Transverse colon (tissue), 4 donors: Measurements from ENCODE around the gene GALNT6. TPM values are rescaled to one million over a fixed set of nuclear protein-coding genes. Genes with fewer than 3 reads are reported as not detected.

ENCODE experiments used
- DNase-seq: peaks from one replicate; pipeline ENCODE4 v3.0.0-alpha.2; 2019
- H3K27ac ChIP-seq, 4 donors: fragments of 200-600 bp; sonication (generic); 2 replicates each; pipeline ENCODE4 v1.5.1; 2016 to 2018; ENCODE audit warnings: inconsistent platforms in 4 of 4
- H3K27me3 ChIP-seq: fragments of 200-600 bp; sonication (generic); 2 replicates; pipeline ENCODE4 v1.5.1; 2017; ENCODE audit warnings: inconsistent platforms
- H3K36me3 ChIP-seq, 4 donors: fragments of 200-600 bp; sonication (generic); 2 replicates each; pipeline ENCODE4 v1.5.1; 2017 to 2019; ENCODE audit warnings: inconsistent platforms in 4 of 4
- H3K4me1 ChIP-seq, 4 donors: fragments of 200-600 bp; sonication (generic); 2 replicates each; pipeline ENCODE4 v1.5.1; 2017 to 2020; ENCODE audit warnings: inconsistent platforms in 4 of 4
- H3K4me3 ChIP-seq, 4 donors: fragments of 200-600 bp; sonication (generic); 1 replicate in 1 of 4; 2 replicates in 3 of 4; pipeline versions ENCODE4 v1.5.1 to v1.6.1; 2017 to 2019; ENCODE audit warnings: inconsistent platforms in 4 of 4
- H3K9me3 ChIP-seq, 2 donors: fragments of 200-600 bp; sonication (generic); 2 replicates each; pipeline ENCODE4 v1.5.1; 2017 to 2019; ENCODE audit warnings: inconsistent platforms in 2 of 2
- CTCF ChIP-seq, 5 experiments: fragments of 200-600 bp in 3 of 5; fragments of 450-650 bp in 2 of 5; sonication (generic) in 3 of 5; IDR thresholded peaks; 1 replicate in 2 of 5; 2 replicates in 3 of 5; pipeline ENCODE4 v1.5.1; 2016 to 2017; ENCODE audit warnings: antibody characterized with exemption in 5 of 5, inconsistent platforms in 3 of 5, mild to moderate bottlenecking in 2 of 5, moderate library complexity in 1 of 5
- EP300 ChIP-seq: sonication (generic); formaldehyde crosslinking; IDR thresholded peaks from one replicate; pipeline ENCODE4 v1.6.1; 2017; ENCODE audit warnings: antibody characterized with exemption, low read depth
- POLR2A ChIP-seq: fragments of 450-650 bp; IDR thresholded peaks from one replicate; pipeline ENCODE4 v1.6.1; 2016; ENCODE audit warnings: antibody characterized with exemption, mild to moderate bottlenecking, moderate library complexity
- POLR2AphosphoS5 ChIP-seq, 3 donors: sonication (generic); formaldehyde crosslinking; IDR thresholded peaks; one replicate each; pipeline ENCODE4 v1.6.1; 2016; ENCODE audit warnings: antibody characterized with exemption in 3 of 3
- WGBS, 2 donors: methylation state at CpG; one replicate each; pipeline ENCODE4 v1.1.5; 2018; ENCODE audit warnings: low coverage in 1 of 2; 5-methylcytosine and 5-hydroxymethylcytosine counted together
- in situ Hi-C, 4 donors: fragments of 200-750 bp; cut with MboI; loops; one replicate each; pipeline versions ENCODE4 v1.15.0 to v1.15.1; 2017; ENCODE audit warnings: low sequenced_read_pairs in 3 of 4, low pct_ligation_motif_present in 1 of 4, low pct_unique_long_range_greater_than_20kb in 1 of 4
- intact Hi-C: fragments of 100-400 bp; cut with DNase I; formaldehyde crosslinking; loops from one replicate; pipeline ENCODE4 v1.15.1; 2023; ENCODE audit warnings: low total_unique reads
- total RNA-seq, 4 donors: library from RNA; depleted of rRNA; stranded (reverse); fragments of >200 nt; gene quantifications; one replicate each; pipeline ENCODE4 v1.1.0, GENCODE V29; 2016

Gene GALNT6
- total RNA-seq, 4 donors from 2014 or later: 17.5 to 52.7 (median 26.8) TPM

- H3K4me1 ChIP-seq: peaks cover 0 to 6% (median 4%) of the 10 kb centered on the region in 4 donors
- H3K27me3 ChIP-seq: peaks cover 7% of the 10 kb centered on the region
- no peaks in the 10 kb centered on the region for H3K36me3 ChIP-seq
- intact Hi-C loops: loop anchor here (10.0 kb wide), 1 partner anchor 105 kb away; no protein-coding TSS in a partner anchor
- no peak for DNase-seq
- WGBS, 2 donors: 46 to 53% methylated on average over 3 to 11 of the region's 11 CpGs
- H3K27ac ChIP-seq: no peak overlapping the region
- in situ Hi-C loops: loop anchor here in 3 of 4 donors (5.0 to 10.0 kb wide), 4 partner anchors 105 to 405 kb away; a partner anchor contains a TSS
- H3K4me3 ChIP-seq: no peak overlapping the region
- no peaks in the 10 kb centered on the region for H3K9me3 ChIP-seq
- no peak for TF ChIP-seq POLR2A
- no peak for TF ChIP-seq POLR2AphosphoS5 (IDR thresholded peaks at IDR 0.05)
- TF ChIP-seq EP300: no peak
- TF ChIP-seq CTCF (IDR thresholded peaks at IDR 0.05): no peak
These were observed 28.4 kb upstream of the GALNT6 start for GRCh38 chr12:51419425-51420193.

GRCh38 chr12:51417826-51418225 lies 26.6 kb upstream of the GALNT6 start:
- TF ChIP-seq POLR2AphosphoS5 (IDR thresholded peaks at IDR 0.05) (no peak), POLR2A (no peak), CTCF (IDR thresholded peaks at IDR 0.05) (no peak), EP300 (no peak)
- H3K27me3 ChIP-seq: no peaks in the 10 kb centered on the region
- no peak for DNase-seq
- WGBS, 2 donors: 75 to 79% methylated on average over 1 to 4 of the region's 4 CpGs
- no peak overlapping the region for H3K27ac ChIP-seq
- no peaks in the 10 kb centered on the region for H3K36me3 ChIP-seq
- H3K4me1 ChIP-seq: no peaks in the 10 kb centered on the region
- in situ Hi-C loops (no loop called here), intact Hi-C loops (no loop called here)
- H3K9me3 ChIP-seq: no peaks in the 10 kb centered on the region
- no peak overlapping the region for H3K4me3 ChIP-seq

GRCh38 chr12:51415931-51416330 lies 24.7 kb upstream of the GALNT6 start:
- Histone ChIP-seq H3K4me1 (no peaks in the 10 kb centered on the region), H3K27ac (no peak overlapping the region), H3K27me3 (no peaks in the 10 kb centered on the region), H3K36me3 (no peaks in the 10 kb centered on the region), H3K9me3 (no peaks in the 10 kb centered on the region), H3K4me3 (no peak overlapping the region)
- no peak for TF ChIP-seq CTCF (IDR thresholded peaks at IDR 0.05)
- TF ChIP-seq EP300: no peak
- TF ChIP-seq POLR2A: no peak
- no peak for TF ChIP-seq POLR2AphosphoS5 (IDR thresholded peaks at IDR 0.05)
- intact Hi-C loops (no loop called here), in situ Hi-C loops (no loop called here)
- 90 to 100% methylated on average over 1 of the region's 1 CpG for WGBS, 2 donors
- DNase-seq: no peak

- H3K27ac ChIP-seq: no peak overlapping the region
- in situ Hi-C loops (no loop called here), intact Hi-C loops (no loop called here)
- no peak overlapping the region for H3K4me3 ChIP-seq
- no peak for DNase-seq
- no peaks in the 10 kb centered on the region for H3K36me3 ChIP-seq
- no peaks in the 10 kb centered on the region for H3K4me1 ChIP-seq
- no peaks in the 10 kb centered on the region for H3K27me3 ChIP-seq
- WGBS, 2 donors: 79 to 86% methylated on average over 3 of the region's 3 CpGs
- no peak for TF ChIP-seq EP300
- TF ChIP-seq POLR2A: no peak
- TF ChIP-seq CTCF (IDR thresholded peaks at IDR 0.05): no peak
- no peak for TF ChIP-seq POLR2AphosphoS5 (IDR thresholded peaks at IDR 0.05)
- H3K9me3 ChIP-seq: no peaks in the 10 kb centered on the region
These were observed 22.6 kb upstream of the GALNT6 start for GRCh38 chr12:51413791-51414190.
